ENCODE results near the gene OAS3.

DNA sequence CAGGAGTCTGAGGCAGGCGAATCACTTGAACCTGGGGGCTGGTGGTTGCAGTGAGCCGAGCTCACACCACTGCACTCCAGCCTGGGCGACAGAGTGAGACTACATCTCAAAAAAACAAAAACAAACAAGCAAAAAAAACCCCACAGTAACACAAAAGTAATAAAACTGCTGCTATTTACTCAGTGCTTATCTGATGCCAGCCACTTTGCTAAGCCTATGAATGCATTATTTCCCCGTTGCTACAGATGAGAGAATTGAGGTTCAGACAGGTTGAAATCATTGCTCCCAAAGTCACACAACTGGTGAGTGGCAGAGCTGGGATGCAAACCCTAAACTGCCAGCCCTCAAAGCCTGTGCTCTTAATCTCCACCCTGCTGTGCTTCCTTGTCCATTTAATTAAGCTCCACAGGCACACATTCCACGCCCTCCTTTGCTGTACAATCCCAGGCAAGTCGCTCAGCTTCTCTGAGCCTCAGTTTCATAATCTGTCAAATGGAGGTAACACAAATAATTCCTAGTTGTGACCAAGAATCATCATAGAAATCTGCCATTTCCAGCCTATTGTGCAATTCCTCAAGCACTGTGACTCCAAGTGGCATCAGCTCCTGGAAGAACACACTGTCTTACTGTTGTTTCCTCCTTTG is 5.7 kb upstream of the OAS3 start:
- TF ChIP-seq, protein P1, sequence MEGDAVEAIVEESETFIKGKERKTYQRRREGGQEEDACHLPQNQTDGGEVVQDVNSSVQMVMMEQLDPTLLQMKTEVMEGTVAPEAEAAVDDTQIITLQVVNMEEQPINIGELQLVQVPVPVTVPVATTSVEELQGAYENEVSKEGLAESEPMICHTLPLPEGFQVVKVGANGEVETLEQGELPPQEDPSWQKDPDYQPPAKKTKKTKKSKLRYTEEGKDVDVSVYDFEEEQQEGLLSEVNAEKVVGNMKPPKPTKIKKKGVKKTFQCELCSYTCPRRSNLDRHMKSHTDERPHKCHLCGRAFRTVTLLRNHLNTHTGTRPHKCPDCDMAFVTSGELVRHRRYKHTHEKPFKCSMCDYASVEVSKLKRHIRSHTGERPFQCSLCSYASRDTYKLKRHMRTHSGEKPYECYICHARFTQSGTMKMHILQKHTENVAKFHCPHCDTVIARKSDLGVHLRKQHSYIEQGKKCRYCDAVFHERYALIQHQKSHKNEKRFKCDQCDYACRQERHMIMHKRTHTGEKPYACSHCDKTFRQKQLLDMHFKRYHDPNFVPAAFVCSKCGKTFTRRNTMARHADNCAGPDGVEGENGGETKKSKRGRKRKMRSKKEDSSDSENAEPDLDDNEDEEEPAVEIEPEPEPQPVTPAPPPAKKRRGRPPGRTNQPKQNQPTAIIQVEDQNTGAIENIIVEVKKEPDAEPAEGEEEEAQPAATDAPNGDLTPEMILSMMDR (IDR thresholded peaks at IDR 0.05) = no peak
- TF ChIP-seq POLR2AphosphoS5 (IDR thresholded peaks at IDR 0.05) = no peak

Data from breast epithelium (tissue), 3 donors.